GM19463 (cell line): ENCODE measurements around the gene BEAN1.
"Not testable (repeated sequence)": the region's sequence is repeated elsewhere in the genome, so short reads cannot be mapped to it uniquely, and the experiment has no call there.

ENCODE experiments used
- ATAC-seq: cut with Tn5 transposase; IDR thresholded peaks from one replicate; pipeline ENCODE4 v1.9.1; 2021; ENCODE audit warnings: mild to moderate bottlenecking, moderate library complexity; ENCODE audit not compliant: unreplicated experiment

Gene BEAN1

GRCh38 chr16:66502020-66502913, 75.2 kb downstream of the BEAN1 start:
- ATAC-seq: no peak

- no peak for ATAC-seq
These were observed 75.9 kb downstream of the BEAN1 start for GRCh38 chr16:66503030-66503429.

- ATAC-seq: no peak
These were observed 76.5 kb downstream of the BEAN1 start for GRCh38 chr16:66503612-66504011.

GRCh38 chr16:66507731-66508239, 80.7 kb downstream of the BEAN1 start:
- no peak for ATAC-seq

- no peak for ATAC-seq
These were observed 81.3 kb downstream of the BEAN1 start for GRCh38 chr16:66508248-66508913.

- no peak for ATAC-seq
These were observed 81.9 kb downstream of the BEAN1 start for GRCh38 chr16:66508914-66509496.

- ATAC-seq: no peak
These were observed 82.5 kb downstream of the BEAN1 start for GRCh38 chr16:66509576-66509975.

GRCh38 chr16:66510298-66510697, 83.2 kb downstream of the BEAN1 start:
- no peak for ATAC-seq

- ATAC-seq: no peak
These were observed 83.9 kb downstream of the BEAN1 start for GRCh38 chr16:66510711-66511601.

- no peak for ATAC-seq
These were observed 84.6 kb downstream of the BEAN1 start for GRCh38 chr16:66511602-66512271.

GRCh38 chr16:66512272-66513110, 85.4 kb downstream of the BEAN1 start:
- ATAC-seq: no peak

- ATAC-seq: no peak
These were observed 86.1 kb downstream of the BEAN1 start for GRCh38 chr16:66513111-66513723.

GRCh38 chr16:66514391-66514790, 87.3 kb downstream of the BEAN1 start:
- not testable (repeated sequence) for ATAC-seq

GRCh38 chr16:66514980-66515595, 88.0 kb downstream of the BEAN1 start:
- ATAC-seq: not testable (repeated sequence)

- no peak for ATAC-seq
These were observed 88.8 kb downstream of the BEAN1 start for GRCh38 chr16:66515596-66516508.

GRCh38 chr16:66516509-66516807, 89.4 kb downstream of the BEAN1 start:
- peak; percentile 14 for ATAC-seq

- peak; percentile 96 for ATAC-seq
These were observed 89.9 kb downstream of the BEAN1 start for GRCh38 chr16:66516808-66517585.
